Left forelimb (tissue), 1 donor: Measurements from ENCODE around the gene COL27A1.

Experiments used
- DNase-seq: peaks from one replicate; pipeline ENCODE4 v3.0.0-alpha.2; 2018; ENCODE audit warnings: low spot score

Gene COL27A1

DNA sequence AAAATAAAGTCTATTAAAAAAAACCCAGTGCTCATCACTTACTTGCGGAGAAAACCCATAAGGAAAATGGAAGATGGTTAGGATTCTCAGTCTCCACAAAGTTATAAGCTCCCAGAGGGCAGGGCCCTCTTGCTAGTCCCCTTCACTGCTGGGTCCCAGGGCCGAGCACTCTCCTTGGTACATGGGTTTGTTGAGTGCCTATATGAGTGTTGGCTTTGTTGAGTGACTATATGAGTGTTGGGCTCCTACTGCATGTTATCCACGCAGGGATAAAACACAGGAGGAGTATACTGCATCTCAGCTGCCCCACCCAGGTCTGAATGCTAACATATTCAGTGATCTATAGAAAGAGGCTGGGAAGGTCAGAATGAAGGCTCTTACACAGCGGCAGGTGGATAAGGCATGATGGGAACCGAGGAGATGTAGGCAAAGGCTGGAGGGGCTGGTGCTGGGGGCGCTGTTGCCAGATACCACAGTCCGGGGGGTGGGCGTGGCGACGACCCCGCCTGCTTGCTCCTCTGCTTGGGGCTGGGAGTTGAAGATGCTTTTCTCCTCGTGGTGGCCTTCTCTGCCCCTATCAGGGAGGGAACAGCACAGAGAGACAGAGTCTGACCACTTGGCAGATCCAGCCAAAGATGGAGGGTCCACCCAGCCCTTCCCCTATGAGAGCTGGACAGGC, 186.0 kb downstream of the COL27A1 start:
- no peak for DNase-seq

DNA sequence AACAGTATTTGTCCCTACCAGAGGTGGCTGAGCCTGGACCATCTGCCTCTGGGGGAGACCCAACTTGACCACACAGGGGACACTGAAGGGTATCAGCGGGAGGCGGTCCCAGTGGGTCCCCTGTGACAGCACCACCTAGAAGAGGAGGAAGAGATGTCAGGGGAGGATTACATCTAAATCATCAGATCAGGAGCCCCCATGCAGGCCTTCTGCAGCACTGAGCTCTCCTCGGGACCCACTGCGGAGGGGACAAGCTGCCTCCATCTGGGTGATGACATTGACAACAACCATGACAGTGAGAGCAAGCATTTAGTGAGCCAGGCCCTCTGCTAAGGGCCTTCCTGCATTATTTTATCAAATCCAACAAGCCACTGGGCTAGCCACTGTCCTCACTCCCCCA, 186.7 kb downstream of the COL27A1 start:
- DNase-seq = no peak

DNA sequence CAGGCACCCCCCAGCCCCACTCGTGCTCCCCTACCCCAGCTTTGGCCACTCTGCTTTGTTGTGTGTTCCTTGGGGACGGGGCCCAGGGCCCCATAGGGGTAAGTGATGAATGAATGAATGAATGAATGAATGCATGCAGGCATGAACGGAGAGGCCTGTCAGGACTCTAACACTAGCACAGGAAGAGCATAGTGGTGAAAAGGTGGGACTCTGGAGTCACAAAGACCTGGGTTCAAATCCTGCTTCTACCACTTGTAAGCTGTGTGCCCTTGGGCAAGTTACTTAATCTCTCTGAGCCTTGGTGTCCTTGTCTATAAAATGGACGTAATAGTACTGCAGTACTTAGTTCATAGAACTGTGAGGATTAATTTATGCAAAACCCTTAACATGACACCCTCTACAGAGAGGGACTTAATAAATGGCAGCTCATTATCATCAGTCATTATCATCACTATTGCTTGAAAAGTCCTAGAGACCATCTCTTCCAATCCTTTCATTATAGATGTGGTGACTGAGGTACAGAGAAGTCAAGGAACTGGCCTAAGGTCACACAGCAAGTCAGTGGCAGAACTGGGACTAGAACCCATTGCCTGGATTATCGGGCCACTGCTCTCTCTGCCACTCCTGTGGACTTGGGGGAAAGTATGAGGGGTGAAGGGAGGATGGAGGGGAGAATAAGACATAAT, 187.6 kb downstream of the COL27A1 start:
- no peak for DNase-seq

DNA sequence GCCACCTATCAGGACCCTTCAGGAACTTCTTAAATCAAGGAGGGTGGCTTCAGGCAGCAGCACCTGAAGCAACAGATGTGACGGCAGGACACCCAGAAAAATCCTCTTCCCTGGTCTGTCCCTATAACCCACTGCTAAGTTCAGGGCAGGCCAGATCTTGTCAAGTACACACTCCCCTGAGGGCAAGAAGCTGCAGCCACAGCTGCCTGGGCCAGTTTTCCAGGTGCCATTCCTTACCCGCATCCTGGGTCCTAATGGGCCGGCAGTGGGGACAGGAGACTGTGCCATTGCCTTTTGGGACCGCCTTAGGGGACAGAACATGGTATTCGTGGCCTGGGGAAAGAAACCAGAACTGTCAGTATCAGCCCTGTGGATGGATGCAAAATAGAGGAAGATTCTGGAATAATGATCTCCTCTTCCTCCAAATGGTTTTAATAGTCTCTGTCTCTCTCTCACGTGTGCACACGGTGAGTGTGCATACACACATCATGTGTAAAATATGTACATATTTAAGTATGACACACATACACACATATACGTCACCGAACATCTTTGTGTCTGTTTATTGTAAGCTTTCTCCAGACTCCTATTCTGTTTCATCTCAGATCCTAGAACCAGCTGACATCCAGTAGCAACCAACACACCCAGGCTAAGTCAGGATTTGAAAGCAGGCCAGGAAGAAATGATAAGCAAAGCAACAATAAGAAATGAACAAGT, 188.3 kb downstream of the COL27A1 start:
- no peak for DNase-seq

DNA sequence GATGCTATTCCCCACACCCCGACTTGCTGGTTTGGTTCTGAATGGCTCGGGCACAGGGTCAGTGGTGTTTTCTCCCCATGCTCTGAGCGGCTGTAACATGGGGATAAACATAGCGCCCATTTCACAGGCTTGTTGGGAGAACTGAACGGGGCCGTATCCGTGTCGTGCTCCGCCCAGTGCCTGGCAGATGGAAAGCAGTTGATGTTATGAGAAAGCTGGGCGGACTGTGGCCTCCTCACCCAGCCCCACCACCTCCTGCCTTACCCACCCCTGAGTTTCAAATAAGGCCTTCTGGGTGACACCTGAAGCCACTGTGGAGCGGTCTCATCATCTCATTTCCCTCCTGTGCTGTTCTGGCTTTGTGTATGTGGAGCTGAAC, 188.8 kb downstream of the COL27A1 start:
- no peak for DNase-seq

DNA sequence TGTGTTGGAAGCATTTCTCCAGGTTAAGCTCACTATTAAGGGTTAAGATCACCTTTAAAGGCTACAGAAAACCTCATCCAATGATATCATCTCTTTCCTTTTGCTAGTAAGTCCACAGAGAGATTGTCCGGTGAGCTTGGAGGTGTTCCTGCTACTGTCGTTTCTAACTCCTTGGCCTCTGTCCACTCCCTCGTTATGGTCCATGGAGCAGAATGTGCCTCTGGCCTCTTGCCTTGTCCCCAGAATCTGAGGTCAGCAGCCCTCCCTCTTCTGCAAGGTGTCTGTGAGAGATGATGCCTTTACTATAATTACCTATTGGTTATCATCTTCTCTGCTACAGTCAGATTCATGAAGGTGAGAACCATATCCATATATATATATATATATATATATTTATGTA, 189.4 kb downstream of the COL27A1 start:
- DNase-seq = no peak

DNA sequence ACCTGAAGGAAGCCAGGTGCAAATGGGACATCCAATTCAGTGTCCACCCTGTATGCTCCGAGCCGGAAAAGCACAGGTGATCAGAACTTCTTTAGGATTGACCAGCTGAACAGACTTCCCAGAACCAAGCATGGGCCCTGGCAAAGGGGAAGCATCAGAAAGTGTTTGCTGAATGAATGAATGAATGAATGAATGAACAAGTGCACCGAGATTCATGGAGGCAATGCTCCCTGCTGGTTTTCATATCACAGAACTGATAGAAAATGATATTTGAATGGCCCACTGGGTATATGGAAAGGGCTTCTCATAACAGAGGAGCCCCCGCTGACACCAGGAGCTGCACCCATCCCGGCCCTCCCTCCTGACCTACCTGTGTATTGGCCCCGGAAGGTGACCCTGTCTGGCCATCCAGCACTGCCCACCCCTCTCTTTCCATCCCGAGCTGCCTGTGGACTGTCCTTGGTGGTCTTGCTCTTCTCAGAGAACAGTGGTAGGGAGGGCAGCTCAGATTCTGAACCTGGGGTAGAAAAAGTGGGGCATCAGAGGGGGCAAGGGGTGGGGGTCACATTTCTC, 190.2 kb downstream of the COL27A1 start:
- DNase-seq = no peak

DNA sequence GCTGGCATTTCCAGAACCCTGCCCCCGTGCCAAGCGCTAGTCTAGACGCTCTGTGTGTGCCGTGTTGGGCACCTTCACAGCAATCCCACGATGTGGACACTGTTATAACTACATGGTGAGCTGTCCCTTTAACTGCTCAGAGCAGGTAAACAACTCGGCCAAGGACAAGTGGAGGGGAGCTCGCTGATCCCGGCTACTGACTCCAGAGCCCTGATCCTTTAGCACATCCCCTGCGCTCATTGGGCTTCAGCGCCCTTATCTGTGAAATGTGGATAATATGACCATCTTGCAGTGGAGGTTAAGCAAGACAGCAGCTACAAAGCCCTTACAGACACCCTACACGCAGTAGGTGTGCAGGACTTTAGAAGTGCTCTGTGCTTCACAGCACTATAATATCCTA, 190.8 kb downstream of the COL27A1 start:
- DNase-seq = no peak

DNA sequence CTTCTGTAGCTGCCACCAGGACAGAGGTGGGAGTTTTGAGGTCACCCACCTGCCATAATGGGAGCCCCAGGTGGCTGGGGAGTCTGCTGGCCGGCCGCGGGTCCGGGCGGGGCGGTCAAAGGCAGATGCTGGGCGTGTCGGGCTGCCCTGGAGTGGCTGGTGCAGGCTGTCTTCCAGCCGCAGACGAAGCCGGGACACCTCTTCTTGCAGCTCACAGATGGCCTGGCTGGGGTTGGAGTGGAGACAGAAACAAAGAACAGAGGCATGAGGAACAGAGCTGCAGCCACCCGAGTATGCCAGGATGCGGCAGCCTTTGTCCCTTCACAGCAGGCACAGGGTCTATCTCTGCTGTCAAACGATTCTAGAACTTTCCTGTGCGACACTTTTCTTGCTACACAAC, 192.3 kb downstream of the COL27A1 start:
- no peak for DNase-seq

DNA sequence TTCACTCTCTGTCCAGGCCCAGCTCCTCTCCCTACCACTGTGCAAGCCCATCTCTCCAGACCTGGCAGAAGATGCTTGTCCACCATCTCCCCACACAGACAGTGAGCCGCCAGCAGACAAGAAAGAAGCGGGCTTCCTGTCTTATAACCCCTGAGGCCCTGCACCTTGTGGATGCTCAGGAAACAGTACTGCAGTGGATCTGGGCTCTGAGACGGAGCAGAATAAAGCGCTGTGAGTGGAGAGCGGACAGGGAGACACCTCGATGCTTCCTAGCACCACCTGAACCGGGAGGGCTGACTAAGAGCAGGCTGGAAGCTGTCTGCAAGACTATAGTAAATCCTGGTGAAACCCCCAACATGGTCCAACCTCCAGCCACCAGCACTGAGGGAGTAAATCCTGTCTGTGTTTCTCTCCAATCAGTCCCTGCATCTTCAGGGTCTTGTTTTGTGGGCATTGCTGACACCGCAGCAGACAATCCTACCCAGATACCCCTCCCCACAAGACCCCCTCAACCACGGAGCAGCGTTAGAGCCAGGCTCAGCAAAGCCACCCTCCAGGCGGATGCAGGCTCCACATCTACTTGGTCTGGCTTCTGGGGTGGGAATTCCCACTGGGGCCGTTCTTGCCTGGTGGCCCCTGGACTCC, 193.0 kb downstream of the COL27A1 start:
- DNase-seq = no peak

DNA sequence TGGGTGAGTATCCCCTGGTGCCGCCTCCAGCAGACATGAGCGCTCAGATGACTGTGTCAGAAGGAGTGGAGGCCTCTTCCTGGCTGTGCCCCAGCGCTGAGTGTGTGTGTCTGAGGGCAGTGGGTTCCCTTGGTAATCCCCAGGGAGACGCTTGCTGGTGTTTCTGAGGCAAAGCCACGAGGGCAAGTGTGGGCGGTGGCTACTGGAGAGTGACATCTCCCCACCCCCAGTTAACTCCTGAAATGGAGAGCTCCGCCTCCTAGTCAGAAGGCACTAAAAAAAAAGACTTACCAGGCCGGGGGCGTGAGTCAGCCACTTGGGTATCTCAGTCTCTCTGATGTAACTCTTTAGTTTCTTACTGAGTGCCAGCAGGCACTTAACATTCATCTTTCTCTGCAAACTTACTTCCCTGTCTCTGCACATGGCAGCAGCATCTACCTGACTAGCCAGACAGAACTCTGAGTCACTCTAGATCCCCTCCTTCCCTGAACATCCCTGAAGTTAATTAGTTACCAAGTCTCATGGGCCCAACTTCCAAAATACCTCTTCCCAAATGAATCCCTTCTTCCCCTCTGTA, 193.7 kb downstream of the COL27A1 start:
- no peak for DNase-seq

DNA sequence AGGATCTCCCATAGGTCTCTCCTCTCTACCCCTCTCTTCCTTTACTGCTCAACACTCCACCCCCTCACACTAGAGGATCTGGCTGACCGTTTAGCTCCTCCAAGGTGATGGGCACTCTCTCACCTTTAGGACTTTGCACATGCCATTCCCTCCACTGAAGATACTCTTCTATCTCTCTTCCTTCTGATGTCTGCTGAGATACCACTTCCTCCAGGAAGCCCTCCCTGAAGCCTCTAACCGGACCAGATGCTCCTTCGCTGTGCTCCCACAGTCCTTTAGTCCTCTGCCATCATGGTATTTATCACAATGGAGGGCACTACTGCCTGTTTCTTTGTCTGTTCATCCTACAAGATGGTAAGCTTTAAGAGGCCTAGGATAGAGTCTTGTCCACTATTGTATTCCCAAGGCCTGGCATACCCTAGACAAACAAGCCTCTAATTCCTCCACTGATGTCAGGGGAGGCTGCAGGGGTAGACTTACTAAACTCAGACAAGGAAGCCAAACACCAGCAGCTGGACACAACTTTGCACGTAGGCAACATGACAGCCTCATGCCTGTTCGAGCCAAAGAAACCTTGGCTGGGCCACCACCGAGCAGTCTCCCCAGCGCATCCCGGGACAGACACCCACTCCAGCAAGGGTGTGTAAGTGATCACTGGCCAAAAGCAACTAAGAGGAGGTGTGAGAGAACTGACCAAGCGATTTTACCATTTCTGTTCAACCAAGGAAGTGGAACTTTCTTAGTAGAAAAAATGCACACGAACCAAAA, 194.6 kb downstream of the COL27A1 start:
- no peak for DNase-seq

DNA sequence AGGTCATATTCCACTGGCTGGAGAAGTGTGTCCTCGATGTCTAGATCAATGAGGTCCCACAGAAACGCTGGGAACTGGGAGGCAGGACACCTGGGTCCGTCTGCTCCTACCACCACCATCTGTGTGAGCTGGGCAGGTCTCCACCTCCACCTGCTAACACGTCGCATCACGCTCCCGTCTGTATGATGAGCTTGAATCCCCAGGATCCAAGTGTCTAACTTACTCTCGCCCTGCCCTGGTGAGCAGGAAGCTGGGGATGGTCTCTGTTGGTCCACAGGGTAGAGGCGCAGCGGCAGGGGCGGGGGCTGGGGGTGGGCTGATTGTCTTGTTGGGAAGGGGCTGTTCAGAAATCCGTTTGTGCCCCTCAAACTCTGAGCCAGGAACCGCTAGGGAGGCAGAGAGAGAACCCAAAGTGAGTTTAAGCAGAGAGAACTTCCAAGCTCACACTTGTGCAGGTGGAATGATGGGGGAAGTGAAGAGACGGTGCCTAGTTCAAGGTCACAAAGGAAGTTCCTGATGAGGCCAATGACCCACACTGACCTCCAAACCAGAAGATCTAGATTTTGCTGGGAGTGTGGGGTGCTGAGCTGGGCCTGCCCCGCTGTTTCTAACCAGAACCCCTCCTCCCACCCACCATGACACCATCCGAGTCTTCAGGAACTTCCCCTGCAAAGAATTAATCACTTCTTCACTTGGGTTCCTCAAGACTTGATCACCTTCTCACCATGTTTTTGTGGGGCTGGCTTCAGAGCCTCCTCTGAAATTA, 195.5 kb downstream of the COL27A1 start:
- no peak for DNase-seq

DNA sequence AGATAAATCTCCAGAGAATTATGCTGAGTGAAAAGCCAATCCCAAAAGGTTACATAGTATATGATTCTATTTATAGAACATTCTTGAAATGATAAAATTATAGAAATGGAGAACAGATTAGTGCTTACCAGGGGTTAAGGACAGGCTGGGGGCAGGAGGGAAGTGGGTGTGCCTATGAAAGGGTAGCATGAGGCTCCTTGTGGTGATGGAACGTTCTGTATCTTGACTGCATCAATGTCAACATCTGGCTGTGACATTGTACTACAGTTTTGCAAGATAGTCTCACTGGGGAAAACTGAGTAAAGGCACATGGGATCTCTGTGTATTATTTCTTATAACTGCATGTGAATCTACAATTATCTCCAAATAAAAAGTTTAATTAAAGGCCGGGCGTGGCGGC, 196.6 kb downstream of the COL27A1 start:
- DNase-seq = no peak

DNA sequence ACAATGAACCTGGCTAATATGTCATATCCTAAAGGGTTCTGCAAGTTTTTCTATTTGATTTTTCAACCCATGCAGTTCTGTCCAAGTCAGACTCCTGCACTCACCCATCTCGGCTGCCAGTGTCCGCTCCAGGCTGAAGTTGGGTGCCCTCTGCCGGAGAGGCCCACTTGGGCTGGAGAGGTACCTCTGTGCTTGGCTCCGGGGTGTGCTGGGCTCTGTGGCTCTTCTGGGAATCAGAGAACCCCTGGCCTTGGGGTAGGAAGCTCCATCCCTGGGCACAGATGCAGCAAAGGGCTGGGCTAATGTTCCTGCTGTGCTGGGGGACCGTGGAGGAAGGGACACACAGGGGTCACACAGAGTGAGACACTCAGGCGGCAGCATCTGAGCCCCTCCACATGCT, 200.5 kb downstream of the COL27A1 start:
- DNase-seq = no peak

DNA sequence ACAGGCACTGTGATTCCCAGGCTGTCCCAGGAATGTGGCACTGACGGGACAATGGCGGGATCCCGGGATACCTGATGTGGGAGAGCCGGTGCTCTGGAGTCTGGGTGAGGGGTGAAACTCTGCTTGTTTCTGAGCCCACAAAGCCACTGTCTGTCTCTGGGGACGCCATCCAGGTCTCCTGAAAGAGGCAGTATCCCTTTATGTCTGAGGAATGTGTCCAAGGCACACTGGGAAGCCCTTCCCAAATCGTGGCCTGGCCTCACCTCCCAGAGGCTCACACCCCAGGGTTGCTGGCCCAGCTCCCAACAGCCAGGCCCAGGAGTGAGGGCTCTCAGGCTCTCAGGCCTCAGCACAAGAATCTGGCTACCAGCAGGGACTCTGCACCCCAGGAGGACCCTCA, 201.5 kb downstream of the COL27A1 start:
- DNase-seq = no peak

DNA sequence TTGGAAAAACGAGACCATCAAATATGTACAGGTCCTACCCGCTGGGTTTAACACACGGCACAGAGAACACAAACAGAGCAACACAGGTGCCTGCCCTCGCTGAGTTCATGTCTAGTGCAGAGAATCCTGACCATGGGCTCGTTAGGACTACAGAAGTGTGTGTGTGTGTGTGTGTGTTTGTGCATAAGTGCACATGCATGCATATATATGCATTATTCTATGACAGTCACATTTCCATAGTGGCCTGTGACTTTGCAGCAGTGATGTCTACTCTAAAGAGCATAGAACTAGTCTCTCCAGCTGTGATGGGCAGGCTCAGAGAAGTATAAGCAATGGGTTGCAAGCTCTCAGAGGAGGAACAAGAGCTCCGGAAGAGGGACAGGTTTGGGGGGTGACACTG, 202.0 kb downstream of the COL27A1 start:
- DNase-seq = no peak

DNA sequence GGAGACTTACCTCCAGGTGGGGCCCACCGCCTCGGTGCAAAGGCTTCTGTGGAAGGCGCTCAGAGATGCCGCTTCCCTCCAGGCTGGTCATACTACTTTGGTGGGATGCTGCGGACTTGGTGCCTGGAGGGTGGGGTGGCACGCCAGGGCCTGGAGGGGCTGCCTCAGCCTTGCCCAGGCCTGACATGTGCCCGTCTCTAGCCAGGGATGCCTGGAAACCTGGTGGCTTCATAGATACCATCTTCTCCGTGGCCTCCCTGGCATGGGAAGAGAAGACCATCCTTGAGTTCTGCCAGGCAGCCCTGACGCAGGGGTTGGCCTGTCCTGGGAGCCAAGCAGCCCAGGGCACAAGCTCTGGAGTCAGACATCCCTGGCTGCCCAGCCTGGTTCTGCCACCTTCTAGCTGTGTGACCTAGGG, 202.6 kb downstream of the COL27A1 start:
- DNase-seq = no peak

DNA sequence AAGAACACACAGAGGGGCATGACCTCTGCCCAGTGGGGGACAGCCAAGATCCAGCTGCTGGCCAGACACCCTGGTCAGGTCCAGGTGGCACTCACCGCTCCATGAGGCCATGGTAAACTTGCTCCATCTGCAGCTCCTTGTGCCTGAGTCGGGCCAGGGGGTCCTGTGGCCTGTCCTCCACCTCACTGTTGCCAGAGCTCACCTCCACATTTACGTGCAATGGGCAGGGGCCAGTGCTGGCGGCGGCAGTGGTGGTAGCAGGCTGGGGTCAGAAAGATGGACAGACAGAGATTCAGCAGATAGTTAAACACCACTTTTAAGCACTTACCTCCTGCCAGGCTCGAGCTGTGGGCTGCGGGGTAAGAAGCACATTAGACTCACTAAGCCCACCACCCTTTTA, 204.5 kb downstream of the COL27A1 start:
- no peak for DNase-seq

DNA sequence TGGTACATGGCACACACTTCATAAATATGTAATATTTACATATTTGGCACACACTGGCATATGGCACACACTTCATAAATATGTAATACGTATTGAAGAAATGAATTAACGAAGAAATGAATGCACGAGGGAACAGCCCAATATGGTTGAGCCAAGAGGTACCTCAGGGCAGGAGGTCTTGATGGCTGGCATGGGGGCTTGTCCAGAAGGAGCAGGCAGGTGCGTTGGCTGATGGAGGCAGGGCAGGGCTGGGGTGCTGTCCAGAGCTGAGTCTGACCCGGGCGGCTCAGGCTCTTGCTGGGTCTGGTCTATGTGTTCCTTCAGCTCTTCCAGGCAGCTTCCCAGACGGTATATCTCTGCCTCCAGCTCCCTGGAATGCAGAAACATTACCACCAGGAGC, 206.2 kb downstream of the COL27A1 start:
- no peak for DNase-seq
